Activated T-helper 1 cell treated with anti-CD3 and anti-CD28 coated beads, Interleukin-2, amount 50 U/mL, for 16 hours (primary cell): ENCODE results near the gene OR14A16.

Experiments used
- DNase-seq, 2 donors: peaks; one replicate each; pipeline ENCODE4 v3.0.0-alpha.2; 2020; ENCODE audit warnings: low read depth in 1 of 2, low spot score in 1 of 2

Gene OR14A16

DNA sequence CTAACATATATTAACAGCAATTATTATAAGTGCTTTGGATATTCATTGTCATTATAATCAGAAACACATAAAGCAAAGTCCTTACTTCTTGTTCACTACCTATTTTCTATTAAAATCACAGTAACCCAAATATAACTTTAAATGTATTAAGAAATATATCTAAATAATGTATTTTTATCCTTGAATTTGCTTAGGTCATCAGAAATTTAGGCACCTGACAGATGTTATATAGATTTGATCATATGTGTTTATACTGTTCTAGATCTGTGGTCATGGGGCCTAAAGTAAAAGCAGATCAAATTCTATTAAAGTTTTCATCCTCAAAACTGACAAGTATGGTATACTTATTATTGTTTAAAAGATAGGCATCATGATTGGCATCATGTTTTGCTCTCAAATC is 54.3 kb downstream of the OR14A16 start:
- DNase-seq, result no peak
